PC-9 (cell line): ENCODE data around the gene SIGLECL1.

Experiments used
- CTCF ChIP-seq: fragments of 200-600 bp; sonication (generic); conservative IDR thresholded peaks from 2 replicates; pipeline ENCODE4 v1.6.1; 2017; ENCODE audit warnings: mixed run types, antibody characterized with exemption, mild to moderate bottlenecking, moderate library complexity
- EZH2 ChIP-seq: fragments of 200-600 bp; sonication (generic); IDR thresholded peaks from 2 replicates; pipeline ENCODE4 v1.8.0; 2017; ENCODE audit warnings: antibody characterized with exemption, low read depth

- TF ChIP-seq EZH2 (no peak), CTCF (no peak)
These were observed 44.1 kb downstream of the SIGLECL1 start for GRCh38 chr19:51294977-51295375.
